K562 (cell line): ENCODE measurements around the gene OR1E1. TPM values are rescaled to one million over a fixed set of nuclear protein-coding genes. Genes with fewer than 3 reads are reported as not detected.

Experiments used
- ATAC-seq: fragments of 200-7000 bp; cut with Tn5 transposase; 3 replicates; pipeline ENCODE4 v1.9.1; 2020; ENCODE audit warnings: moderate library complexity
- BruUV-seq: library from RNA; stranded (reverse); fragments of 400-500 nt; replicated peaks from 2 replicates; lab custom pipeline; 2021; lab: Mats Ljungman, UMichigan
- CTCF ChIA-PET: fragments of 300-600 bp; formaldehyde crosslinking; extraction: SDS; loops from one replicate; lab custom pipeline; 2021; ENCODE audit warnings: low intra/inter-chr PET ratio; lab: Yijun Ruan, JAX
- POLR2A ChIA-PET: fragments of 300-600, 350-650 bp; sonication (Branson Sonifier 250); formaldehyde crosslinking; extraction: SDS; loops from one replicate; lab custom pipeline; 2021; ENCODE audit warnings: antibody characterized with exemption, inconsistent platforms; lab: Yijun Ruan, JAX
- DNase-seq, 4 experiments: peaks; one replicate each; pipeline versions ENCODE4 v3.0.0 to v3.0.0-alpha.2; 2011 to 2018; ENCODE audit warnings: low spot score in 3 of 4, mixed read lengths in 3 of 4; ENCODE audit errors: extremely low read depth in 1 of 4
- FAIRE-seq: peaks from 2 replicates; lab custom pipeline; 2011; peaks lifted over from hg19 to GRCh38; lab: Jason Lieb, UNC
- H2AFZ ChIP-seq: 2 replicates; pipeline ENCODE4 v1.6.0; 2011; ENCODE audit warnings: low read depth, low read length, control low read depth, inconsistent platforms
- H3K27ac ChIP-seq: fragments of 200-600 bp; 3 replicates; pipeline ENCODE4 v1.8.0; 2011; ENCODE audit warnings: low read depth, mild to moderate bottlenecking, control low read depth, inconsistent platforms, low read length, moderate library complexity, mixed read lengths; ENCODE audit errors: extremely low read depth
- H3K27me3 ChIP-seq, 2 experiments: fragments of 300-600 bp in 1 of 2; 2 replicates in 1 of 2; 3 replicates in 1 of 2; pipeline versions ENCODE4 v1.6.0 to v1.8.0; 2011; ENCODE audit warnings: inconsistent platforms in 2 of 2, low read length in 2 of 2, mild to moderate bottlenecking in 1 of 2, mixed read lengths in 1 of 2, moderate library complexity in 1 of 2; ENCODE audit not compliant: control insufficient read depth in 2 of 2, insufficient read depth in 2 of 2
- H3K36me3 ChIP-seq: fragments of 300-600 bp; 3 replicates; pipeline ENCODE4 v1.8.0; 2011; ENCODE audit warnings: mild to moderate bottlenecking, low read length, inconsistent platforms; ENCODE audit not compliant: control insufficient read depth, insufficient read depth
- H3K4me1 ChIP-seq, 2 experiments: fragments of 200-600 bp in 1 of 2; replicated peaks in 1 of 2; 2 replicates in 1 of 2; 3 replicates in 1 of 2; pipeline versions ENCODE4 v1.5.1 to v1.8.0; 2011; ENCODE audit warnings: inconsistent platforms in 2 of 2, low read length in 2 of 2, mild to moderate bottlenecking in 1 of 2, mixed read lengths in 1 of 2, moderate library complexity in 1 of 2; ENCODE audit not compliant: control insufficient read depth in 2 of 2, insufficient read depth in 2 of 2
- H3K4me2 ChIP-seq: 2 replicates; pipeline ENCODE4 v1.6.1; 2011; ENCODE audit warnings: low read length, control low read depth, inconsistent platforms, mixed read lengths; ENCODE audit not compliant: insufficient read depth
- H3K4me3 ChIP-seq: fragments of 200-600 bp; sonication (generic), shearing (Covaris generic); 2 replicates; pipeline ENCODE4 v1.5.1; 2016; ENCODE audit warnings: control low read depth, inconsistent platforms
- H3K79me2 ChIP-seq: fragments of 200-600 bp; 3 replicates; pipeline ENCODE4 v1.8.0; 2011; ENCODE audit warnings: low read length, inconsistent platforms; ENCODE audit not compliant: control insufficient read depth, insufficient read depth
- H3K9ac ChIP-seq, 2 experiments: 2 replicates each; pipeline versions ENCODE4 v1.6.0 to v1.6.1; 2011; ENCODE audit warnings: low read depth in 2 of 2, low read length in 2 of 2, control low read depth in 1 of 2, inconsistent platforms in 1 of 2, mild to moderate bottlenecking in 1 of 2, mixed read lengths in 1 of 2; ENCODE audit not compliant: insufficient read depth in 1 of 2
- H3K9me1 ChIP-seq: one replicate; pipeline ENCODE4 v1.6.0; 2011; ENCODE audit warnings: inconsistent platforms, mild to moderate bottlenecking, low read length, moderate library complexity; ENCODE audit not compliant: control insufficient read depth, insufficient read depth
- H3K9me3 ChIP-seq: replicated peaks from 2 replicates; pipeline ENCODE4 v1.5.1; 2011; ENCODE audit warnings: low read depth, low read length, inconsistent platforms; ENCODE audit not compliant: control insufficient read depth, insufficient read depth
- H4K20me1 ChIP-seq: replicated peaks from 2 replicates; pipeline ENCODE4 v1.6.1; 2011; ENCODE audit warnings: low read length, inconsistent platforms, mixed read lengths; ENCODE audit not compliant: control insufficient read depth, insufficient read depth
- BRD9 ChIP-seq: fragments of 450-650 bp; IDR thresholded peaks from 2 replicates; pipeline ENCODE4 v1.6.1; 2018; ENCODE audit warnings: low read depth; ENCODE audit not compliant: partially characterized antibody
- E2F8 ChIP-seq: fragments of 450-650 bp; IDR thresholded peaks from 2 replicates; pipeline ENCODE4 v1.7.1; 2018; ENCODE audit warnings: mild to moderate bottlenecking, low read depth; ENCODE audit not compliant: partially characterized antibody
- EHMT2 ChIP-seq: fragments of 450-650 bp; IDR thresholded peaks from 2 replicates; pipeline ENCODE4 v1.6.1; 2018; ENCODE audit warnings: antibody characterized with exemption
- ETV5 ChIP-seq: sonication (generic); formaldehyde crosslinking; IDR thresholded peaks from 2 replicates; pipeline ENCODE4 v1.4.0; 2020; ENCODE audit warnings: low read depth, mild to moderate bottlenecking, missing genetic modification reagents
- PML ChIP-seq: IDR thresholded peaks from 2 replicates; pipeline ENCODE4 v1.6.1; 2012; ENCODE audit warnings: low read length, inconsistent platforms
- PTTG1 ChIP-seq: fragments of 450-650 bp; IDR thresholded peaks from 2 replicates; pipeline ENCODE4 v1.6.1; 2016; ENCODE audit warnings: low read depth, mild to moderate bottlenecking, missing genetic modification characterization, missing compliant biosample characterization
- REST ChIP-seq, 2 experiments: fragments of 450-650 bp; formaldehyde crosslinking in 1 of 2; IDR thresholded peaks; 2 replicates each; pipeline versions ENCODE4 v1.4.0 to v1.6.1; 2014 to 2020; ENCODE audit warnings: mild to moderate bottlenecking in 2 of 2, borderline replicate concordance in 1 of 2, low read depth in 1 of 2
- ZNF639 ChIP-seq, 2 experiments: fragments of 200-800 bp in 1 of 2; sonication (Bioruptor generic) in 1 of 2; sonication (generic) in 1 of 2; formaldehyde crosslinking in 1 of 2; IDR thresholded peaks in 1 of 2; conservative IDR thresholded peaks in 1 of 2; 2 replicates each; pipeline versions ENCODE4 v1.5.0 to v1.6.1; 2016 to 2020; ENCODE audit warnings: missing compliant biosample characterization in 1 of 2, missing genetic modification characterization in 1 of 2, missing genetic modification reagents in 1 of 2
- WGBS: fragments of 100-300 bp; shearing (Covaris generic); methylation state at CpG from one replicate; pipeline ENCODE4 v1.1.6; 2016; ENCODE audit warnings: low coverage, mixed read lengths; ENCODE audit not compliant: insufficient coverage; ENCODE audit errors: missing lambda C conversion rate; 5-methylcytosine and 5-hydroxymethylcytosine counted together
- in situ Hi-C: fragments of 300-500 bp; cut with MboI; formaldehyde crosslinking; loops from 4 replicates; pipeline ENCODE4 v1.15.0; 2018; ENCODE audit warnings: inconsistent platforms, mixed read lengths
- intact Hi-C: fragments of 100-400 bp; cut with micrococcal nuclease; formaldehyde crosslinking; loops from 2 replicates; pipeline ENCODE4 v1.14.2; 2022
- polyA plus RNA-seq, 8 experiments: library from polyadenylated mRNA; depleted of rRNA in 4 of 8; stranded (reverse) in 5 of 8; unstranded in 3 of 8; fragments of >200 nt; fragmentation: Nextera tagmentation in 2 of 8; fragmentation: Illumina TruSeq in 1 of 8; extraction: Ambion mirVana in 2 of 8; extraction: Trizol in 1 of 8; gene quantifications; 2 replicates each; pipeline versions ENCODE4 v1.2.1 to v1.2.3, GENCODE V29; 2011 to 2014; ENCODE audit warnings: inconsistent platforms in 1 of 8, missing spikeins in 1 of 8
- total RNA-seq, 7 experiments: library from RNA; depleted of rRNA in 6 of 7; stranded (reverse); fragments of >200 nt in 6 of 7; fragmentation: Illumina TruSeq in 2 of 7; extraction: Trizol in 2 of 7; gene quantifications; 2 replicates each; pipeline versions ENCODE4 v1.2.1 to v1.2.3, GENCODE V29; 2011 to 2021; ENCODE audit warnings: low replicate concordance in 1 of 7

Gene OR1E1
- total and polyA plus RNA-seq, 9 of the 15 experiments (the other 6 are each of a cell fraction or from before 2014, with no cell fraction given) = not detected

GRCh38 chr17:3397801-3398200 is 409 bp downstream of the OR1E1 start (continued):
- TF ChIP-seq REST (IDR thresholded peaks at IDR 0.05; ENCODE audit: borderline replicate concordance) = peak; percentile 97
- peak; percentile 81; the same call in 1 of the 2 replicates for TF ChIP-seq REST (CRISPR knock-in tag; IDR thresholded peaks at IDR 0.05; ENCODE audit: low read depth)
- peak; percentile 94 for TF ChIP-seq EHMT2

- Histone ChIP-seq H2AFZ (no peak overlapping the region), H3K9ac (no peak overlapping the region), H3K36me3 (no peaks in the 10 kb centered on the region), H3K79me2 (no peaks in the 10 kb centered on the region), H3K27ac (no peak overlapping the region), H3K27me3 (no peaks in the 10 kb centered on the region), H3K9me3 (no peaks in the 10 kb centered on the region), H4K20me1 (no peaks in the 10 kb centered on the region), H3K4me2 (no peak overlapping the region), H3K9me1 (no peaks in the 10 kb centered on the region), H3K4me1 (no peaks in the 10 kb centered on the region), H3K4me3 (no peak overlapping the region)
- WGBS = 1% methylated on average over 4 of the region's 4 CpGs
- intact Hi-C loops = no loop called here
- ATAC-seq (no peak), DNase-seq (no peak), FAIRE-seq (no peak)
- in situ Hi-C loops = no loop called here
- no TSS peak for BruUV-seq
- POLR2A ChIA-PET = no interaction called here
- CTCF ChIA-PET = no interaction called here
- TF ChIP-seq ZNF639 (CRISPR knock-in tag; conservative IDR thresholded peaks at IDR 0.05 in 1 of 2, IDR thresholded peaks at IDR 0.05 in 1 of 2) (no peak), BRD9 (no peak), ETV5 (CRISPR knock-in tag) (no peak), PTTG1 (tag) (no peak), E2F8 (no peak), PML (no peak)
These were observed 8.4 kb downstream of the OR1E1 start for GRCh38 chr17:3389791-3390190.
